HepG2 (cell line): ENCODE data around the gene TMEM117. TPM values are rescaled to one million over a fixed set of nuclear protein-coding genes. Genes with fewer than 3 reads are reported as not detected.

Source experiments
- AKNA ChIP-seq: sonication (generic); formaldehyde crosslinking; IDR thresholded peaks from 2 replicates; pipeline ENCODE4 v1.4.0; 2020; ENCODE audit warnings: missing genetic modification reagents, borderline replicate concordance
- CENPT ChIP-seq: sonication (generic); formaldehyde crosslinking; IDR thresholded peaks from 2 replicates; pipeline ENCODE4 v1.8.0; 2022; ENCODE audit warnings: low read depth, mild to moderate bottlenecking, moderate library complexity, missing genetic modification reagents
- EP300 ChIP-seq, 3 experiments: sonication (generic) in 1 of 3; formaldehyde crosslinking in 1 of 3; IDR thresholded peaks; 2 replicates each; pipeline versions ENCODE4 v1.5.1 to v1.6.1; 2011 to 2020; ENCODE audit warnings: low read depth in 2 of 3, low read length in 2 of 3, borderline replicate concordance in 1 of 3, improper control_type of control experiment in 1 of 3, mild to moderate bottlenecking in 1 of 3, missing genetic modification reagents in 1 of 3, moderate library complexity in 1 of 3
- FOXA1 ChIP-seq, 2 experiments: fragments of 450-650 bp in 1 of 2; sonication (generic) in 1 of 2; formaldehyde crosslinking in 1 of 2; IDR thresholded peaks; 2 replicates each; pipeline versions ENCODE4 v1.4.0 to v1.6.1; 2016 to 2020; ENCODE audit warnings: missing genetic modification reagents in 1 of 2
- GATA4 ChIP-seq: sonication (generic); IDR thresholded peaks from 2 replicates; pipeline ENCODE4 v1.6.1; 2016; ENCODE audit warnings: antibody characterized with exemption, low read depth, borderline replicate concordance
- MZF1 ChIP-seq: sonication (generic); formaldehyde crosslinking; IDR thresholded peaks from 2 replicates; pipeline ENCODE4 v1.8.1; 2023; ENCODE audit warnings: mild to moderate bottlenecking, missing genetic modification reagents, borderline replicate concordance
- NR2F6 ChIP-seq, 2 experiments: IDR thresholded peaks; 2 replicates each; pipeline ENCODE4 v1.6.1; 2016; ENCODE audit warnings: antibody characterized with exemption in 1 of 2, mild to moderate bottlenecking in 1 of 2
- RCOR2 ChIP-seq: IDR thresholded peaks from 2 replicates; pipeline ENCODE4 v1.6.1; 2016; ENCODE audit warnings: missing biosample characterization, missing genetic modification reagents
- SOX13 ChIP-seq, 3 experiments: fragments of 450-650 bp in 1 of 3; sonication (generic) in 1 of 3; formaldehyde crosslinking in 1 of 3; IDR thresholded peaks in 2 of 3; conservative IDR thresholded peaks in 1 of 3; 2 replicates each; pipeline versions ENCODE4 v1.5.0 to v1.6.1; 2016 to 2020; ENCODE audit warnings: antibody characterized with exemption in 1 of 3, mild to moderate bottlenecking in 1 of 3, missing compliant biosample characterization in 1 of 3, missing genetic modification reagents in 1 of 3, moderate library complexity in 1 of 3
- SOX5 ChIP-seq: IDR thresholded peaks from 2 replicates; pipeline ENCODE4 v1.6.1; 2016; ENCODE audit warnings: borderline replicate concordance
- SOX6 ChIP-seq, 2 experiments: fragments of 450-650 bp in 1 of 2; sonication (generic) in 1 of 2; formaldehyde crosslinking in 1 of 2; IDR thresholded peaks; 2 replicates each; pipeline versions ENCODE4 v1.4.0 to v1.6.1; 2017 to 2020; ENCODE audit warnings: antibody characterized with exemption in 1 of 2, mild to moderate bottlenecking in 1 of 2, missing genetic modification reagents in 1 of 2
- TMF1 ChIP-seq: sonication (generic); formaldehyde crosslinking; IDR thresholded peaks from 2 replicates; pipeline ENCODE4 v1.8.1; 2022; ENCODE audit warnings: low read depth, missing genetic modification reagents
- TRIM24 ChIP-seq: sonication (generic); formaldehyde crosslinking; IDR thresholded peaks from 2 replicates; pipeline ENCODE4 v1.8.0; 2022; ENCODE audit warnings: mild to moderate bottlenecking, missing genetic modification reagents
- ZBTB42 ChIP-seq: sonication (generic); formaldehyde crosslinking; IDR thresholded peaks from 2 replicates; pipeline ENCODE4 v1.5.0; 2020; ENCODE audit warnings: mild to moderate bottlenecking, missing genetic modification reagents
- ZNF253 ChIP-seq: sonication (generic); formaldehyde crosslinking; IDR thresholded peaks from 2 replicates; pipeline ENCODE4 v1.8.0; 2022; ENCODE audit warnings: mild to moderate bottlenecking, missing genetic modification reagents, borderline replicate concordance
- ZNF263 ChIP-seq: sonication (generic); formaldehyde crosslinking; IDR thresholded peaks from 2 replicates; pipeline ENCODE4 v1.4.0; 2020; ENCODE audit warnings: missing genetic modification reagents
- ZNF276 ChIP-seq: sonication (generic); formaldehyde crosslinking; IDR thresholded peaks from 2 replicates; pipeline ENCODE4 v1.4.0; 2020; ENCODE audit warnings: mild to moderate bottlenecking, low read depth, missing genetic modification reagents
- ZNF430 ChIP-seq: sonication (generic); formaldehyde crosslinking; IDR thresholded peaks from 2 replicates; pipeline ENCODE4 v1.9.0; 2021; ENCODE audit warnings: mild to moderate bottlenecking, missing genetic modification reagents
- ZNF441 ChIP-seq: sonication (generic); formaldehyde crosslinking; IDR thresholded peaks from 2 replicates; pipeline ENCODE4 v1.7.0; 2021; ENCODE audit warnings: missing genetic modification reagents, borderline replicate concordance
- ZNF614 ChIP-seq: IDR thresholded peaks from 2 replicates; pipeline ENCODE4 v1.6.1; 2018; ENCODE audit warnings: missing biosample characterization, missing genetic modification reagents, inconsistent platforms, borderline replicate concordance
- polyA plus RNA-seq, 8 experiments: library from polyadenylated mRNA; depleted of rRNA in 3 of 8; stranded (reverse) in 7 of 8; unstranded in 1 of 8; fragments of >200 nt; fragmentation: Illumina TruSeq in 4 of 8; extraction: Trizol in 4 of 8; gene quantifications; 2 replicates each; pipeline versions ENCODE4 v1.2.1 to v1.2.3, GENCODE V29; 2011 to 2016; ENCODE audit warnings: low read depth in 4 of 8, missing spikeins in 1 of 8, mixed read lengths in 1 of 8; ENCODE audit not compliant: insufficient read depth in 1 of 8
- total RNA-seq, 5 experiments: library from RNA; depleted of rRNA; stranded (reverse); fragments of >200 nt; fragmentation: Illumina TruSeq; extraction: Trizol; gene quantifications; 2 replicates each; pipeline ENCODE4 v1.2.3, GENCODE V29; 2016; ENCODE audit warnings: low read depth in 1 of 5
- TF ChIP-seq, protein P1 (sequence below): IDR thresholded peaks from 2 replicates; pipeline ENCODE4 v1.6.1; 2016; ENCODE audit warnings: control low read depth

The TMEM117 gene
- total and polyA plus RNA-seq, 2 of the 13 experiments (the other 11 are each of a cell fraction or from before 2014, with no cell fraction given) = 2.8 to 8.5 TPM

- TF ChIP-seq SOX6 (IDR thresholded peaks at IDR 0.05) (no peak), SOX6 (CRISPR knock-in tag; IDR thresholded peaks at IDR 0.05) (peak; percentile 17; the same call in 1 of the 2 replicates), FOXA1 (IDR thresholded peaks at IDR 0.05) (no peak), FOXA1 (CRISPR knock-in tag; IDR thresholded peaks at IDR 0.05) (peak; percentile 23; the same call in 1 of the 2 replicates), ZNF276 (CRISPR knock-in tag) (no peak), ZNF441 (CRISPR knock-in tag) (no peak), SOX13 (IDR thresholded peaks at IDR 0.05) (no peak), SOX13 (CRISPR knock-in tag; conservative IDR thresholded peaks at IDR 0.05 in 1 of 2, IDR thresholded peaks at IDR 0.05 in 1 of 2) (peak in 1 of 2 experiments; percentile 49; a peak in 2 of 4 replicates), ZBTB42 (no peak), TMF1 (no peak), SOX5 (CRISPR knock-in tag) (no peak), CENPT (no peak), RCOR2 (CRISPR knock-in tag) (no peak), ZNF614 (no peak), EP300 (IDR thresholded peaks at IDR 0.05; ENCODE audit: low read depth in 2 of 2, low read length in 2 of 2) (0 out of 4 replicates have a peak, but pooled peaks of 1 of the 2 experiments have one; percentile 3), EP300 (CRISPR knock-in tag; IDR thresholded peaks at IDR 0.05; ENCODE audit: borderline replicate concordance) (no peak), GATA4 (no peak), ZNF253 (CRISPR knock-in tag) (peak; percentile 94; the same call in 1 of the 2 replicates), NR2F6 (IDR thresholded peaks at IDR 0.05) (0 out of 2 replicates have a peak, but pooled peaks have one; percentile 27), NR2F6 (CRISPR knock-in tag; IDR thresholded peaks at IDR 0.05) (no peak), TRIM24 (CRISPR knock-in tag) (no peak), MZF1 (CRISPR knock-in tag) (no peak), AKNA (CRISPR knock-in tag) (no peak), ZNF430 (CRISPR knock-in tag) (no peak), ZNF263 (CRISPR knock-in tag) (no peak)
- TF ChIP-seq, protein P1, sequence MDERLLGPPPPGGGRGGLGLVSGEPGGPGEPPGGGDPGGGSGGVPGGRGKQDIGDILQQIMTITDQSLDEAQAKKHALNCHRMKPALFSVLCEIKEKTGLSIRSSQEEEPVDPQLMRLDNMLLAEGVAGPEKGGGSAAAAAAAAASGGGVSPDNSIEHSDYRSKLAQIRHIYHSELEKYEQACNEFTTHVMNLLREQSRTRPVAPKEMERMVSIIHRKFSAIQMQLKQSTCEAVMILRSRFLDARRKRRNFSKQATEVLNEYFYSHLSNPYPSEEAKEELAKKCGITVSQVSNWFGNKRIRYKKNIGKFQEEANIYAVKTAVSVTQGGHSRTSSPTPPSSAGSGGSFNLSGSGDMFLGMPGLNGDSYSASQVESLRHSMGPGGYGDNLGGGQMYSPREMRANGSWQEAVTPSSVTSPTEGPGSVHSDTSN (CRISPR knock-in tag) = no peak
Measured at GRCh38 chr12:43980627-43981191, 144.8 kb downstream of the TMEM117 start (continued).
